HG03342 (cell line): ENCODE measurements around the gene C9orf40.

Experiments used
- ATAC-seq: cut with Tn5 transposase; IDR thresholded peaks from one replicate; pipeline ENCODE4 v1.9.1; 2021; ENCODE audit warnings: mild to moderate bottlenecking, moderate library complexity; ENCODE audit not compliant: unreplicated experiment

The C9orf40 gene

GRCh38 chr9:74952201-74953151, at the start of gene C9orf40:
TSS of gene C9orf40 (minus strand) at chr9:74952912. CDS start at chr9:74952611, 301 bp downstream.
- peak; percentile 91 for ATAC-seq

- peak; percentile 89 for ATAC-seq
Observed at GRCh38 chr9:75001719-75002421, 49.2 kb upstream of the C9orf40 start.

GRCh38 chr9:75000835-75001234, 48.1 kb upstream of the C9orf40 start:
- ATAC-seq: peak; percentile 55

- no peak for ATAC-seq
Observed at GRCh38 chr9:74985041-74985440, 32.3 kb upstream of the C9orf40 start.

- no peak for ATAC-seq
Observed at GRCh38 chr9:74983709-74984108, 31.0 kb upstream of the C9orf40 start.

GRCh38 chr9:74979844-74980243, 27.1 kb upstream of the C9orf40 start:
- no peak for ATAC-seq

GRCh38 chr9:74977287-74977686, 24.6 kb upstream of the C9orf40 start:
- no peak for ATAC-seq

- no peak for ATAC-seq
Observed at GRCh38 chr9:74975538-74975937, 22.8 kb upstream of the C9orf40 start.

- no peak for ATAC-seq
Observed at GRCh38 chr9:74974558-74974957, 21.8 kb upstream of the C9orf40 start.

- ATAC-seq: no peak
Observed at GRCh38 chr9:74973714-74974113, 21.0 kb upstream of the C9orf40 start.

GRCh38 chr9:74963056-74963455, 10.3 kb upstream of the C9orf40 start:
- no peak for ATAC-seq

GRCh38 chr9:74961496-74961895, 8.8 kb upstream of the C9orf40 start:
- no peak for ATAC-seq

GRCh38 chr9:74960561-74960960, 7.8 kb upstream of the C9orf40 start:
- ATAC-seq: no peak

- ATAC-seq: no peak
Observed at GRCh38 chr9:74958587-74958986, 5.9 kb upstream of the C9orf40 start.

- ATAC-seq: peak; percentile 0
Observed at GRCh38 chr9:74953235-74953751, 581 bp upstream of the C9orf40 start.

GRCh38 chr9:74951725-74952151, 974 bp downstream of the C9orf40 start:
- ATAC-seq: peak; percentile 29

- no peak for ATAC-seq
Observed at GRCh38 chr9:74951107-74951720, 1.5 kb downstream of the C9orf40 start.

- no peak for ATAC-seq
Observed at GRCh38 chr9:74949859-74950855, 2.6 kb downstream of the C9orf40 start.

- ATAC-seq: no peak
Observed at GRCh38 chr9:74948937-74949336, 3.8 kb downstream of the C9orf40 start.

- ATAC-seq: no peak
Observed at GRCh38 chr9:74946686-74947085, 6.0 kb downstream of the C9orf40 start.
